K562 (cell line): ENCODE measurements around the gene ANKH. TPM values are rescaled to one million over a fixed set of nuclear protein-coding genes. Genes with fewer than 3 reads are reported as not detected.

ENCODE experiments used
- ATAC-seq: fragments of 200-7000 bp; cut with Tn5 transposase; 3 replicates; pipeline ENCODE4 v1.9.1; 2020; ENCODE audit warnings: moderate library complexity
- BruUV-seq: library from RNA; stranded (reverse); fragments of 400-500 nt; replicated peaks from 2 replicates; lab custom pipeline; 2021; lab: Mats Ljungman, UMichigan
- CTCF ChIA-PET: fragments of 300-600 bp; formaldehyde crosslinking; extraction: SDS; loops from one replicate; lab custom pipeline; 2021; ENCODE audit warnings: low intra/inter-chr PET ratio; lab: Yijun Ruan, JAX
- POLR2A ChIA-PET: fragments of 300-600, 350-650 bp; sonication (Branson Sonifier 250); formaldehyde crosslinking; extraction: SDS; loops from one replicate; lab custom pipeline; 2021; ENCODE audit warnings: antibody characterized with exemption, inconsistent platforms; lab: Yijun Ruan, JAX
- DNase-seq, 4 experiments: peaks; one replicate each; pipeline versions ENCODE4 v3.0.0 to v3.0.0-alpha.2; 2011 to 2018; ENCODE audit warnings: low spot score in 3 of 4, mixed read lengths in 3 of 4; ENCODE audit errors: extremely low read depth in 1 of 4
- FAIRE-seq: peaks from 2 replicates; lab custom pipeline; 2011; peaks lifted over from hg19 to GRCh38; lab: Jason Lieb, UNC
- H2AFZ ChIP-seq: 2 replicates; pipeline ENCODE4 v1.6.0; 2011; ENCODE audit warnings: low read depth, low read length, control low read depth, inconsistent platforms
- H3K27ac ChIP-seq: fragments of 200-600 bp; 3 replicates; pipeline ENCODE4 v1.8.0; 2011; ENCODE audit warnings: low read depth, mild to moderate bottlenecking, control low read depth, inconsistent platforms, low read length, moderate library complexity, mixed read lengths; ENCODE audit errors: extremely low read depth
- H3K27me3 ChIP-seq, 2 experiments: fragments of 300-600 bp in 1 of 2; 2 replicates in 1 of 2; 3 replicates in 1 of 2; pipeline versions ENCODE4 v1.6.0 to v1.8.0; 2011; ENCODE audit warnings: inconsistent platforms in 2 of 2, low read length in 2 of 2, mild to moderate bottlenecking in 1 of 2, mixed read lengths in 1 of 2, moderate library complexity in 1 of 2; ENCODE audit not compliant: control insufficient read depth in 2 of 2, insufficient read depth in 2 of 2
- H3K36me3 ChIP-seq: fragments of 300-600 bp; 3 replicates; pipeline ENCODE4 v1.8.0; 2011; ENCODE audit warnings: mild to moderate bottlenecking, low read length, inconsistent platforms; ENCODE audit not compliant: control insufficient read depth, insufficient read depth
- H3K4me1 ChIP-seq, 2 experiments: fragments of 200-600 bp in 1 of 2; replicated peaks in 1 of 2; 2 replicates in 1 of 2; 3 replicates in 1 of 2; pipeline versions ENCODE4 v1.5.1 to v1.8.0; 2011; ENCODE audit warnings: inconsistent platforms in 2 of 2, low read length in 2 of 2, mild to moderate bottlenecking in 1 of 2, mixed read lengths in 1 of 2, moderate library complexity in 1 of 2; ENCODE audit not compliant: control insufficient read depth in 2 of 2, insufficient read depth in 2 of 2
- H3K4me2 ChIP-seq: 2 replicates; pipeline ENCODE4 v1.6.1; 2011; ENCODE audit warnings: low read length, control low read depth, inconsistent platforms, mixed read lengths; ENCODE audit not compliant: insufficient read depth
- H3K4me3 ChIP-seq: fragments of 200-600 bp; sonication (generic), shearing (Covaris generic); 2 replicates; pipeline ENCODE4 v1.5.1; 2016; ENCODE audit warnings: control low read depth, inconsistent platforms
- H3K79me2 ChIP-seq: fragments of 200-600 bp; 3 replicates; pipeline ENCODE4 v1.8.0; 2011; ENCODE audit warnings: low read length, inconsistent platforms; ENCODE audit not compliant: control insufficient read depth, insufficient read depth
- H3K9ac ChIP-seq, 2 experiments: 2 replicates each; pipeline versions ENCODE4 v1.6.0 to v1.6.1; 2011; ENCODE audit warnings: low read depth in 2 of 2, low read length in 2 of 2, control low read depth in 1 of 2, inconsistent platforms in 1 of 2, mild to moderate bottlenecking in 1 of 2, mixed read lengths in 1 of 2; ENCODE audit not compliant: insufficient read depth in 1 of 2
- H3K9me1 ChIP-seq: one replicate; pipeline ENCODE4 v1.6.0; 2011; ENCODE audit warnings: inconsistent platforms, mild to moderate bottlenecking, low read length, moderate library complexity; ENCODE audit not compliant: control insufficient read depth, insufficient read depth
- H3K9me3 ChIP-seq: replicated peaks from 2 replicates; pipeline ENCODE4 v1.5.1; 2011; ENCODE audit warnings: low read depth, low read length, inconsistent platforms; ENCODE audit not compliant: control insufficient read depth, insufficient read depth
- H4K20me1 ChIP-seq: replicated peaks from 2 replicates; pipeline ENCODE4 v1.6.1; 2011; ENCODE audit warnings: low read length, inconsistent platforms, mixed read lengths; ENCODE audit not compliant: control insufficient read depth, insufficient read depth
- KLF1 ChIP-seq: fragments of 450-650 bp; IDR thresholded peaks from 2 replicates; pipeline ENCODE4 v1.6.1; 2016; ENCODE audit warnings: missing genetic modification characterization, missing compliant biosample characterization
- MAFF ChIP-seq: IDR thresholded peaks from 2 replicates; pipeline ENCODE4 v1.6.1; 2012; ENCODE audit warnings: low read length, improper control_type of control experiment
- MYBL2 ChIP-seq, 2 experiments: fragments of 450-650 bp in 1 of 2; sonication (generic) in 1 of 2; formaldehyde crosslinking in 1 of 2; IDR thresholded peaks; 2 replicates each; pipeline versions ENCODE4 v1.6.1 to v1.8.1; 2017 to 2022; ENCODE audit warnings: borderline replicate concordance in 1 of 2, inconsistent platforms in 1 of 2, low read depth in 1 of 2, mild to moderate bottlenecking in 1 of 2, missing genetic modification reagents in 1 of 2, moderate library complexity in 1 of 2
- NFIX ChIP-seq: fragments of 250-450 bp; sonication (Bioruptor Pico); IDR thresholded peaks from 2 replicates; pipeline ENCODE4 v1.4.0; 2020; ENCODE audit warnings: low read depth, mild to moderate bottlenecking, moderate library complexity
- SMARCB1 ChIP-seq: IDR thresholded peaks from 2 replicates; pipeline ENCODE4 v1.6.1; 2011; ENCODE audit warnings: improper control_type of control experiment, low read depth; ENCODE audit not compliant: insufficient read length
- ZNF75A ChIP-seq: fragments of 450-650 bp; formaldehyde crosslinking; IDR thresholded peaks from 2 replicates; pipeline ENCODE4 v1.4.0; 2020; ENCODE audit warnings: mild to moderate bottlenecking
- WGBS: fragments of 100-300 bp; shearing (Covaris generic); methylation state at CpG from one replicate; pipeline ENCODE4 v1.1.6; 2016; ENCODE audit warnings: low coverage, mixed read lengths; ENCODE audit not compliant: insufficient coverage; ENCODE audit errors: missing lambda C conversion rate; 5-methylcytosine and 5-hydroxymethylcytosine counted together
- in situ Hi-C: fragments of 300-500 bp; cut with MboI; formaldehyde crosslinking; loops from 4 replicates; pipeline ENCODE4 v1.15.0; 2018; ENCODE audit warnings: inconsistent platforms, mixed read lengths
- intact Hi-C: fragments of 100-400 bp; cut with micrococcal nuclease; formaldehyde crosslinking; loops from 2 replicates; pipeline ENCODE4 v1.14.2; 2022
- polyA plus RNA-seq, 8 experiments: library from polyadenylated mRNA; depleted of rRNA in 4 of 8; stranded (reverse) in 5 of 8; unstranded in 3 of 8; fragments of >200 nt; fragmentation: Nextera tagmentation in 2 of 8; fragmentation: Illumina TruSeq in 1 of 8; extraction: Ambion mirVana in 2 of 8; extraction: Trizol in 1 of 8; gene quantifications; 2 replicates each; pipeline versions ENCODE4 v1.2.1 to v1.2.3, GENCODE V29; 2011 to 2014; ENCODE audit warnings: inconsistent platforms in 1 of 8, missing spikeins in 1 of 8
- total RNA-seq, 7 experiments: library from RNA; depleted of rRNA in 6 of 7; stranded (reverse); fragments of >200 nt in 6 of 7; fragmentation: Illumina TruSeq in 2 of 7; extraction: Trizol in 2 of 7; gene quantifications; 2 replicates each; pipeline versions ENCODE4 v1.2.1 to v1.2.3, GENCODE V29; 2011 to 2021; ENCODE audit warnings: low replicate concordance in 1 of 7
- TF ChIP-seq, protein P1 (sequence below): fragments of 250-450 bp; sonication (Bioruptor Pico); IDR thresholded peaks from 2 replicates; pipeline ENCODE4 v1.4.0; 2020; ENCODE audit warnings: mild to moderate bottlenecking, moderate library complexity

The ANKH gene
- total and polyA plus RNA-seq, 9 of the 15 experiments (the other 6 are each of a cell fraction or from before 2014, with no cell fraction given): 0.79 to 12.2 (median 4.5) TPM

DNA sequence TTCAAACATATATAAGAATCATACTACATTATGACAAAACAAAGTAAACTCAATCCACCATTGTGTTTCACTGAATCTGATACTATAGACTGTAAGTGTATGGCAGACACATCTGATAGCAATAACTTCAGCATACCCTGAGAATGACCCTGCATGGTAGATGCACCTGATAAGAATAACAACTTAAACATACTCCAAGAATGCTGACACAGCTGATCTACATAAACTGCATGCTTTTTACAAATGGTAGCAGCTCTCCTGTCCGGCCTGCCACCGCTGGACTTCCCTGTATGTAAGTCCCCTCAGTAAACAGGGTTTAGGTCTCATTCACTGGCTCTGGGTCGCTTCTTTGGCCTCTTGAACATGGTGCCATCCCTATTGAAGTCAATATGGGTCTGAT lies 100.4 kb downstream of the ANKH start (continued):
- TF ChIP-seq MAFF: peak; percentile 87

DNA sequence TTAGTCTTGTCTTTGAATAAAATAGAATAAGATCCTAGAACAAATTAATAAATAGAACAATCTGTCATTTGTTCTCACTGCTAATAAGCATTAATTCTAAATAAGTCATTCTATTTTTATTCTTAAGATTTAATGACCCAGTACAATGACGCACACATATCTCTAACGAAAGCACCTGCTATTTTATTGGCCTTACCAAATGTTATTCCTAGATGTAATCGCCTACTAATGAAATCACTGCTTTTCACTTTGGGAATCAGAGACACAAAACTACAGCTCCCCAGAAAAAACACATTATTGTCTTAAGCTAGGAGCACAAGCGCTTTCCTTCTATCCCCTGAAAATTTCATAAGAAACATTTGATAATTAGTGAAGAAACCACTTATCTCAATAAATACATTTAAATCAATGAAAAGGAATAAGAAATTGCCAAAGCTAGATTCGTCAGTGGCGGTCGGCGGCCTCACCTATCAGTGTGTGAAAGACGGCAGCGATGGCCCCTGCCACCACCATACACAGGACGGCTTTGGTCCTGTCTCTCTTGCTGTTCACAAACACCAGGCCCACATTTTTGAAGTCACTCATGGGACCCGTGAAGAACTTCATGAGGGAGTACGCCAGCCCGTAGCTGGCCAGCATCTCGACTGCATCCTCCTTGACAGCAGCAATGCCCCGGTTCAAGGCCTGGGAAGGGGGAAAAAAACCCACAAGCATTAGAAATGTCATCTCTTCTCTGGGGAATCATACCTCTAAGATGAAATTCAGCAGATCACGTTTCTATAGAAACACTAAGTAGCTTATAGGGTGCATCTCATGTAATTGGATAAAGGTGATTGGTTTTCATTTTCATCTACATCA lies 102.8 kb downstream of the ANKH start:
- in situ Hi-C loops: no loop called here
- 14% methylated on average over 17 of the region's 17 CpGs for WGBS
- POLR2A ChIA-PET: interaction anchor here (0.8 to 1.0 kb wide), 2 partner anchors 8 to 10 kb away, joined by 3 to 5 read pairs; no protein-coding TSS in a partner anchor
- TF ChIP-seq KLF1 (tag): no peak
- no peak for TF ChIP-seq MYBL2 (IDR thresholded peaks at IDR 0.05; ENCODE audit: low read depth)
- no peak for TF ChIP-seq MYBL2 (CRISPR knock-in tag; IDR thresholded peaks at IDR 0.05; ENCODE audit: borderline replicate concordance)
- no peak for TF ChIP-seq ZNF75A (CRISPR knock-in tag)
- TF ChIP-seq SMARCB1: no peak
- no peak for TF ChIP-seq NFIX (CRISPR knock-in tag)
- TF ChIP-seq, protein P1, sequence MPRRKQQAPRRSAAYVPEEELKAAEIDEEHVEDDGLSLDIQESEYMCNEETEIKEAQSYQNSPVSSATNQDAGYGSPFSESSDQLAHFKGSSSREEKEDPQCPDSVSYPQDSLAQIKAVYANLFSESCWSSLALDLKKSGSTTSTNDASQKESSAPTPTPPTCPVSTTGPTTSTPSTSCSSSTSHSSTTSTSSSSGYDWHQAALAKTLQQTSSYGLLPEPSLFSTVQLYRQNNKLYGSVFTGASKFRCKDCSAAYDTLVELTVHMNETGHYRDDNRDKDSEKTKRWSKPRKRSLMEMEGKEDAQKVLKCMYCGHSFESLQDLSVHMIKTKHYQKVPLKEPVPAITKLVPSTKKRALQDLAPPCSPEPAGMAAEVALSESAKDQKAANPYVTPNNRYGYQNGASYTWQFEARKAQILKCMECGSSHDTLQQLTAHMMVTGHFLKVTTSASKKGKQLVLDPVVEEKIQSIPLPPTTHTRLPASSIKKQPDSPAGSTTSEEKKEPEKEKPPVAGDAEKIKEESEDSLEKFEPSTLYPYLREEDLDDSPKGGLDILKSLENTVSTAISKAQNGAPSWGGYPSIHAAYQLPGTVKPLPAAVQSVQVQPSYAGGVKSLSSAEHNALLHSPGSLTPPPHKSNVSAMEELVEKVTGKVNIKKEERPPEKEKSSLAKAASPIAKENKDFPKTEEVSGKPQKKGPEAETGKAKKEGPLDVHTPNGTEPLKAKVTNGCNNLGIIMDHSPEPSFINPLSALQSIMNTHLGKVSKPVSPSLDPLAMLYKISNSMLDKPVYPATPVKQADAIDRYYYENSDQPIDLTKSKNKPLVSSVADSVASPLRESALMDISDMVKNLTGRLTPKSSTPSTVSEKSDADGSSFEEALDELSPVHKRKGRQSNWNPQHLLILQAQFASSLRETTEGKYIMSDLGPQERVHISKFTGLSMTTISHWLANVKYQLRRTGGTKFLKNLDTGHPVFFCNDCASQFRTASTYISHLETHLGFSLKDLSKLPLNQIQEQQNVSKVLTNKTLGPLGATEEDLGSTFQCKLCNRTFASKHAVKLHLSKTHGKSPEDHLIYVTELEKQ: no peak

More for the DNA sequence above, 102.8 kb downstream of the ANKH start:
- BruUV-seq: no TSS peak
- Histone ChIP-seq H3K27me3 (peaks cover 7 to 11% of the 10 kb centered on the region in 2 experiments; a peak in 4 of 5 replicates), H3K79me2 (no peaks in the 10 kb centered on the region), H3K36me3 (no peaks in the 10 kb centered on the region), H3K9me3 (no peaks in the 10 kb centered on the region), H3K27ac (no peak overlapping the region), H3K4me2 (no peak overlapping the region), H2AFZ (no peak overlapping the region), H4K20me1 (0 out of 2 replicates have a peak, but pooled peaks cover 3% of the 10 kb centered on the region), H3K4me3 (no peak overlapping the region), H3K4me1 (no peaks in the 10 kb centered on the region), H3K9me1 (no peaks in the 10 kb centered on the region), H3K9ac (no peak overlapping the region)
- CTCF ChIA-PET: no interaction called here
- FAIRE-seq (no peak), ATAC-seq (no peak), DNase-seq (no peak)
- intact Hi-C loops: no loop called here
